GM19099 (cell line): ENCODE results near the gene THOC5.
A peak's percentile ranks its signal among the peaks of the same experiment; 100 is the strongest.

ENCODE experiments used
- POLR2A ChIP-seq: IDR thresholded peaks from 3 replicates; pipeline ENCODE4 v1.6.1; 2011; ENCODE audit warnings: low read depth; ENCODE audit not compliant: insufficient read length; ENCODE audit errors: extremely low read depth

Gene THOC5

GRCh38 chr22:29553351-29554224, at the start of gene THOC5:
Gene THOC5, minus strand, starts transcription at chr22:29553757. Its CDS starts 4,610 bp downstream, at chr22:29549147.
- peak; percentile 82 for TF ChIP-seq POLR2A

DNA sequence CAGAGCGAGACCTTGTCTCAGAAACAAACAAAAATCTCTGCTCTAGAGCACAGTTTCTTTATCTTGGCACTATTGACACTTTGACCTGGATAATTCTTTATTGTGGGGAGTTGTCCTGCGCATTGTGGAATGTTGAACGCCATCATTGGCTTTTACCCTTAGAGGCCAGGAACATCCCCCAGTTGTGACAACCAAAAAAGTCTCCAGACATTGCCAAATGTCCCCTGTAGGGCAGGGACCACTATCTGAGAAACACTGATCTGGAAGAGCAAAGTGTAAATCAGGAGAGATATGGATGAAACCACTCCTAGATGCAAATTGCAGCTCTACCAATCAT, 45.1 kb upstream of the THOC5 start:
- TF ChIP-seq POLR2A: no peak

GRCh38 chr22:29596408-29596807, 42.9 kb upstream of the THOC5 start:
- no peak for TF ChIP-seq POLR2A

GRCh38 chr22:29593923-29594322, 40.4 kb upstream of the THOC5 start:
- no peak for TF ChIP-seq POLR2A

DNA sequence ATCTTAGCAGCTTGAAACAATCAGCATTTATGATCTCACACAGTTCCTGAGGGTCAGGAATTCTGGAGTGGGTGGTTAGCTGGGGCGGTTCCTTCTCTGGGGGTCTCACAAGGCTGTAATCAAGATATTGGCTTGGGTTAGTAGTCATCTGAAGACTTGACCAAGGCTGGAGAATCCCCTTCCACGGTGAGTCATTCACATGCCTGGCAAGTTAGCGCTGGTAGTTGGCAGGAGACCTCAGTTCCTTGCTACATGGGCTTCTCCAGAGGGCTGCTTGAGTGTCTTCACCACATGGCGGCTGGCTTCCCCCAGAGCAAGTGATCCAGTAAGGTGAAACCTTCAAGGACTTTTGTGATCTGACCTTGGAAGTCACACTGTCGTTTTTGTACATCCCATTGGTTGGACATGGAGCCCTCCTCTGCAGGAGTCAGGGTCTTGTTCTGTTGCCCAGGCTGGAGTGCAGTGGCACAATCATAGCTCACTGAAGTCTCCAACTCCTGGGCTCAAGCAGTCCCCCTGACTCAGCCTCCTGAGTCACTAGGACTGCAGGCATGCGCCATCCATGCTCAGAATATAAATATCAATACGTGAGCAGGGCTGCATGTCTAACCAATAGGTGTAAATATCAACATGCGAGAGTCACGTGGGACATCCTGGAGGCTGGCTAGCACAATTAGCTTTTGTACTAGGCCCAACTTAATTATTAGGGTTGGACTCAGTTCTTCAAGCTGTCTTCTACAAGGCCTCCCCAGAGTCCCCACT, 34.6 kb upstream of the THOC5 start:
- no peak for TF ChIP-seq POLR2A

- no peak for TF ChIP-seq POLR2A
Observed at GRCh38 chr22:29584975-29585374, 31.4 kb upstream of the THOC5 start.

GRCh38 chr22:29581799-29582198, 28.2 kb upstream of the THOC5 start:
- TF ChIP-seq POLR2A: no peak

DNA sequence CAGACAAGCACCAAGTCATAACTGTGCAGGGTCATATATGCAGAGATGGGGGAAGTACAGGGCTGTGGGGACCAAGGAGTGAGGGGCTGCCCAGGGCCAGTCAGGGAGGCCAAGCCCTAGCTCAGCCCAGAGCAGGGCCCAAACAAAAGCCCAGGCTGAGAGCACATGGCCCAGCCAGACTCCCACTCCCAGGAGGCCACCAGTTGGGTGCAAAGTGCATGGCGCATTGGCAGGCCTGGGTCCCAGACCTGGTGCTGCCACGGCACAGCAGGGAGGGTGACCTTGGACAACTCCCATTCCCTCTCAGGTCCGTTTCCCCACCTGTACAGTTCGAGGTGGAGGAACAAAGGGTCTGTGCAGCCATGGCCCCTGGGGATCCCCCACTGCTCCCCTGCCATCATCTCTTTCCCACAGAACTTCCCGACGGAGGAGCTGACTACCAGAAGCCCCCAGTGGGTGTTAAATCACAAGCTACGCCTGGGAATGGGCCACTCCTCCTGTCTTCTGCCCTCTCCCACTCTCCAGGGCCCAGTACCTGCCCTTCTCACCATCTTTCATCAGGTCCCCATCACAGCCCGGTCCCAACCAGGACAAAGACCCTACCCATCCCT, 26.7 kb upstream of the THOC5 start:
- no peak for TF ChIP-seq POLR2A

DNA sequence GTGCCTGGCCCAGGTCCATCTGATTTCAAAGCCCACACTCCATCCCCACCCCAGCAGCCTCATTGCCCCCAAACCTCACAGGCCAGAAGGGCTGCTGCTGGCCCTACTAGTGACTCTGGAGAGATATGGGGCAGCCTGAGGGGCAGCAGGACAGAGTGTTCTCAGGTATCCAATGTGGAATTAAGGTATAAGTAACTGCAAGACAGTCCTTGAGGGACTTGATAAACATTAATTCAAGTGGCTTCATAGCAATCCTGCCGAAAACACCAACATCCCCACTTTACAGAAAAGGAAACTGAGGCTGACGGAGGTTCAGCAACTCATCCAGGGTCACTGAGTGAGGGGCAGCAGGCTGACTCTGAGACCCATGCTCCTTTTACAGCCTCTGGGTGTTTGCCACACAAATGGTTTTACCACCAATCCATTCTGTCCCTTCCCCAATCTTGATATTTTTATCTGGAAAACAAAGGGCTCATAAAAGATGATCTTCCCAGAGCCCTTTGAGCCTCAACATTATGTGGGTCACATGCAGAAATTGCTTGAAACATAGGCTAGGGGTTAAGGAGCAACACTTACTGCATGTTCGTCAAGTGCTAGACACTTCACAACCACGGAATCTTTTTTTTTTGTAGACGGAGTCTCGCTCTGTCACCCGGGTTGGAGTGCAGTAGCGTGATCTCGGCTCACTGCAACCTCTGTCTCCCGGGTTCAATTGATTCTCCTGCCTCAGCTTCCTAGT, 25.1 kb upstream of the THOC5 start:
- TF ChIP-seq POLR2A: no peak

DNA sequence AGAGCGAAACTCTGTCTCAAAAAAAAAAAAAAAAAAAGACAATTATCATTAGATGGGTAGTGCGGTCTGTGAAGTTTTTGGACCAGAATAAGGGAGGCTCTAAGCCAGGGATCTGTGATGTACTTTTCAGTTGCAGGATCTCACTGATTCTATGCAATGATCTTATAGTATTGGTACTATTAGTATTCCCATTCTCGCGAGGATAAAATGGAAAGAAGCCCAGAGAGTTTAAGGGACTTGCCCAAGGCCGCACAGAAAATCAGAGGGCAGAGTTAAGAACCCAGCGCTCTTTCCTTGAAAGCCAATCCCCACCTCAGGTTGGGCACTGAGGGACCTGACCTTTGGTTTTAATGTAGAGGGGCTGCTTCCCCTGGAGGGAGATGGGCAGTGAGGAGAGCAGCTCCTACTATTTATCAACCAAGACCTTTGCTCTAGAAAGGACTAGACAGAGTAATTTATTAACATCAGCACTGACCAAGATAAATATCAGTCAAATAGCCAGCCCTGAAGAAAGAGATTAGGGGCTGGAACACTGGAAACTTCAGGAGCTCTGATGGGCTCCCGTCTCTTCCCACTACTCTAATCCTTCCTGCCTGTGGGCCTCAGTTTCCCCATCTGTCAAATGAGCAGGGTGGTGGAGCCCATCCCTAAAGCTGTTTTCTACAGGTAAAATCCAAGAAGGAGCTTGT, 21.3 kb upstream of the THOC5 start:
- no peak for TF ChIP-seq POLR2A

DNA sequence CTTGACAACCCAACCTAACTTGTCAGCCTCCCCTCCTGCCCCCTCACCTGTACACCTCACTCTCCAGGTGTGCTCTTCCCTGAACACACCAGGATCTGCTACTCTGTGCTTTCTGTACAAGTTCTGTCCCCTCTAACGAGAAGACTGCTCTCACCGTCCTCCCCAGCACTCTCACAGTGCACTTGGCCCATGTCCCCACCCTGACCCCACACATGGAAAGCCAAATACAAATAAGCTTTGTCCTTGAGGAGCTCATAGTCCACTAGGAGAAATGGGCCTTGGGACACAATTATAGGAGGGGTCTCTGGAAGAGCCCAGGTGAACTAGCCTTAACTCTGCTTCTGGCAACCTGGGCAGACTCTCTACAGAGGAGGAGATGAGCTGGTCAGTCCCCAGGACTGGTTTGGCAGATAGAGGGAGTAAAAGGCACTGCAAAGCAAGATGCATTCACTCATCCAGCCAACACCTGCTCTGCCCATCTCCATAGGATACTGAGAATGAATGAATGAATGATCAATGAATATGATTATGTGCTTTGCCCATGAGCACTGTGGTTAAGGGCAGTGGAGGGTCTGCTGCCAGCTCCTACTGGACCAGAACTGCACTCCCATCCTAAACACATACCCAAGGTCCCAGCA, 17.5 kb upstream of the THOC5 start:
- TF ChIP-seq POLR2A: no peak

DNA sequence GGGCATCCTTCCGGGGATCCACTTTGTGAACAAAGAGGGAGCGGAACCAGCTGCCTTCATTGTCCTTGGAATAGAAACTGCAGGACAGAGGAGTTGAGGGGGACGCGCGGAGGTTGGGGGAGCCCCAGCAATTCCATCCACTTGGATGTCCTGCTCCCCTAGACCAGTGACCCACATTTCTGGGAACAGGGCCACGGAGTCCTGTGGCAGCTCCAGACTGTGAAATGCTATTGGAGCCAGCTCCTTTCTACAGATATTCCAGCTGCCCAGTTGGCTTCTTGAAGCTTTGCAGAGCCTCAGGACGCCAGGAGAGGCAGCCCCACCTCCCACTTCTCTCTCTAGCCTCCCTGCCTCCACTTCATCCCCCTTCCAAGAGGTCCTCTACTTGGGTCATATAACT, 16.9 kb upstream of the THOC5 start:
- no peak for TF ChIP-seq POLR2A

GRCh38 chr22:29569011-29569678, 15.6 kb upstream of the THOC5 start:
- no peak for TF ChIP-seq POLR2A
